ENCODE measurements around the gene CPPED1. TPM values are rescaled to one million over a fixed set of nuclear protein-coding genes. Genes with fewer than 3 reads are reported as not detected.

Gene CPPED1
- total and polyA plus RNA-seq, 10 donors, result 10.0 to 66.3 (median 45.4) TPM

GRCh38 chr16:12611006-12611477, 192.6 kb downstream of the CPPED1 start:
- DNase-seq, result no peak
- peaks cover 0 to 5% (median 0%) of the 10 kb centered on the region in 7 donors for H3K27me3 ChIP-seq (replicated peaks in 1 of 7)
- TF ChIP-seq CTCF (IDR thresholded peaks at IDR 0.05 in 8 of 11, conservative IDR thresholded peaks at IDR 0.05 in 3 of 11) (no peak), POLR2A (IDR thresholded peaks at IDR 0.05) (no peak), POLR2AphosphoS5 (IDR thresholded peaks at IDR 0.05) (no peak)
- no peak overlapping the region for H3K4me3 ChIP-seq
- WGBS, 5 donors, result 68 to 87% (median 81%) methylated on average over 4 of the region's 4 CpGs
- intact Hi-C loops (cut with DNase I; ENCODE audit: low total_unique reads), result no loop called here
- H3K36me3 ChIP-seq, result no peaks in the 10 kb centered on the region
- H3K27ac ChIP-seq, result no peak overlapping the region
- H3K9me3 ChIP-seq, result peaks cover 0 to 14% (median 2%) of the 10 kb centered on the region in 8 donors
- H3K4me1 ChIP-seq, result no peaks in the 10 kb centered on the region

- TF ChIP-seq POLR2A (IDR thresholded peaks at IDR 0.05) (no peak), POLR2AphosphoS5 (IDR thresholded peaks at IDR 0.05) (no peak), CTCF (IDR thresholded peaks at IDR 0.05 in 8 of 11, conservative IDR thresholded peaks at IDR 0.05 in 3 of 11) (no peak)
- Histone ChIP-seq H3K27ac (no peak overlapping the region), H3K4me3 (no peak overlapping the region), H3K4me1 (no peaks in the 10 kb centered on the region), H3K9me3 (peaks cover 0 to 14% (median 2%) of the 10 kb centered on the region in 8 donors), H3K27me3 (replicated peaks in 1 of 7) (peaks cover 0 to 5% (median 0%) of the 10 kb centered on the region in 7 donors), H3K36me3 (no peaks in the 10 kb centered on the region)
- DNase-seq, result no peak
- intact Hi-C loops (cut with DNase I; ENCODE audit: low total_unique reads), result no loop called here
- 85 to 91% (median 87%) methylated on average over 8 of the region's 8 CpGs for WGBS, 5 donors
Measured at GRCh38 chr16:12609937-12610699, 193.6 kb downstream of the CPPED1 start.

Small RNA genes within 50 kb of the gene (microRNA-seq; reads per million reads assigned to microRNA genes)
- 0 reads per million in 3 donors for gene MIR4718

Small RNA genes within 50 kb of the gene (small RNA-seq; reads per million reads assigned to genes)
- 0 reads per million in 4 donors for gene MIR4718
- gene RF00443, result 0 reads per million in 4 donors

Other genes with a start within 250 kb of the CPPED1 start
- under 1 TPM in 4 of 7 donors, not detected in 3; 0.05 to 0.17 (median 0.07) TPM for gene SHISA9, start 97.7 kb upstream of the CPPED1 start, total RNA-seq
- under 1 TPM in 2 of 3 donors, not detected in 1; 0.02 to 0.03 TPM for gene SHISA9, start 97.7 kb upstream of the CPPED1 start, polyA plus RNA-seq

Data from spleen (tissue), 11 donors.